ENCODE results near the gene CD300C. TPM values are rescaled to one million over a fixed set of nuclear protein-coding genes. Genes with fewer than 3 reads are reported as not detected.

Gene CD300C
- total RNA-seq, 2 experiments from 2014 or later: 0.41 to 0.50 TPM

DNA sequence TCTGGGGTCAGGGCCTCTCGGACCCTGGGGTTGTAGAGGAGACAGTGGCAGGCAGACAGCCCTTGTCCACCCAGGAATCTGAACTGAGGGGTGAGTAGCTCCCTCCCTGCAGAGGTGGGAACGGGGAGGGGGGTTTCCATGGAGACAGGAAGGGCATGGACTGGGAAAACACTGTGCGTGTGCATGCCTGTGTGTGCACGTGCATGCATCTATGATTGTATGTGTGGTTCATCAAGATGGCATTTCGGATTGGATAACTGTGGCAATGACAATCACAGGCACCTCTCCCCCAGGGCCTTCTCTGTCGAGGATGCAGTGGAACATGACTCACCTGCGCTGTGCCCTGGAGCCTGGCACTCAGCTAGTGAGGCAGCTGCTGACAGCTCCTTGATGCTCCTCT lies 6.1 kb upstream of the CD300C start:
- CTCF ChIA-PET: no interaction called here
- H3K9me3 Mint-ChIP-seq: no peaks in the 10 kb centered on the region
- no peak overlapping the region for H3K4me3 Mint-ChIP-seq
- H3K27ac Mint-ChIP-seq: no peak overlapping the region
- Histone ChIP-seq H3K4me3 (ENCODE audit: low read length) (no peak overlapping the region), H3K27ac (ENCODE audit: low read depth in 1 of 2, low read length in 2 of 2) (no peak overlapping the region), H3K27me3 (ENCODE audit: control insufficient read depth in 1 of 2, insufficient read depth in 2 of 2, low read length in 2 of 2) (peaks cover 0 to 3% of the 10 kb centered on the region in 2 experiments), H3K4me1 (ENCODE audit: insufficient read depth, low read length) (no peaks in the 10 kb centered on the region), H3K9me3 (ENCODE audit: control insufficient read depth in 1 of 2, insufficient read depth in 1 of 2, low read length in 2 of 2) (no peaks in the 10 kb centered on the region), H3K36me3 (ENCODE audit: insufficient read depth, low read length) (no peaks in the 10 kb centered on the region)
- intact Hi-C loops (cut with DNase I, micrococcal nuclease): no loop called here
- peaks cover 13% of the 10 kb centered on the region for H3K4me1 Mint-ChIP-seq (ENCODE audit: low read depth)
- TF ChIP-seq, protein P1, sequence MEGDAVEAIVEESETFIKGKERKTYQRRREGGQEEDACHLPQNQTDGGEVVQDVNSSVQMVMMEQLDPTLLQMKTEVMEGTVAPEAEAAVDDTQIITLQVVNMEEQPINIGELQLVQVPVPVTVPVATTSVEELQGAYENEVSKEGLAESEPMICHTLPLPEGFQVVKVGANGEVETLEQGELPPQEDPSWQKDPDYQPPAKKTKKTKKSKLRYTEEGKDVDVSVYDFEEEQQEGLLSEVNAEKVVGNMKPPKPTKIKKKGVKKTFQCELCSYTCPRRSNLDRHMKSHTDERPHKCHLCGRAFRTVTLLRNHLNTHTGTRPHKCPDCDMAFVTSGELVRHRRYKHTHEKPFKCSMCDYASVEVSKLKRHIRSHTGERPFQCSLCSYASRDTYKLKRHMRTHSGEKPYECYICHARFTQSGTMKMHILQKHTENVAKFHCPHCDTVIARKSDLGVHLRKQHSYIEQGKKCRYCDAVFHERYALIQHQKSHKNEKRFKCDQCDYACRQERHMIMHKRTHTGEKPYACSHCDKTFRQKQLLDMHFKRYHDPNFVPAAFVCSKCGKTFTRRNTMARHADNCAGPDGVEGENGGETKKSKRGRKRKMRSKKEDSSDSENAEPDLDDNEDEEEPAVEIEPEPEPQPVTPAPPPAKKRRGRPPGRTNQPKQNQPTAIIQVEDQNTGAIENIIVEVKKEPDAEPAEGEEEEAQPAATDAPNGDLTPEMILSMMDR (IDR thresholded peaks at IDR 0.05): no peak
- DNase-seq (no peak), ATAC-seq (ENCODE audit: poor library complexity) (no peak)
- H3K36me3 Mint-ChIP-seq (ENCODE audit: low read depth): no peaks in the 10 kb centered on the region
- no peaks in the 10 kb centered on the region for H3K27me3 Mint-ChIP-seq
- POLR2A ChIA-PET: no interaction called here

DNA sequence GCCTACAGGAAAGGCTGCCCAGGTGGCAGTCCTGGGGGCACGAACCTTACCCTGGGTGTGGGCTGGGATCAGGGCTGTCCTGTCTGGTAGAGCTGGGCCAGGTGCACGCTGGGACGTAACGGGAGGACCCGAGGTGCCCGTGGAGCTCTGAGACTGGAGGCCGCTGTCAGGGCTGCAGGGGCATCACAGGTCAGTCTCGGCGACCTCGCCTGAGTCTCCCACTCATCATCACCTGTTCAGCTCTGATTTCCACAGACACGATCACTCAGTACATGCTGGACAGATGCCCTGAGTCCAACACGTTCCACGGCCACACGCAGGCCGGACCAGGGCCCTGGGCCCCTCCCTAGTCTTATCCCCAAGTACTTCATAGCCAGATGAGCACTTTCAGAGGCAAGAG lies 4.7 kb upstream of the CD300C start:
- POLR2A ChIA-PET: no interaction called here
- no peak overlapping the region for H3K27ac Mint-ChIP-seq
- H3K9me3 ChIP-seq (ENCODE audit: control insufficient read depth in 1 of 2, insufficient read depth in 1 of 2, low read length in 2 of 2): no peaks in the 10 kb centered on the region

DNA sequence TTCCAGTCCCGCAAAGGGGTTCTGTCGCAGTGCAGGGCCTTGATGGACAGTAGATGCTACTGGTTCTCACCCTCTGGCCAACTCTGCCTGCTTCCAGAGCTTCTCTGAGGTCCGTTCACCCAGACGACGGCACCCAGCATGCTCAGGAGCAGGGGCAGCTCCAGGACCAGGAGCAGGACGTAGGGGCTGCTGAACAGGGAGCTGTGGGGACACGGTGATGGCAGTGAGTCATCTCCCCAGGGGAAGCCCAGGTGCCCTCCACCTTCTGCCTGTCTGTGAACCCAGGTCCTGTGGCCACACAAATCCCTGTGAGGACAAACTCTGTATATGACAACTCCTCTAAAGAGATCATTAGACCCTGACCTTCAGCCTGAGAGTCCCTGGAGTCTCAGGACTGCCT lies 3.4 kb upstream of the CD300C start:
- ATAC-seq (ENCODE audit: poor library complexity) (no peak), DNase-seq (no peak)
- TF ChIP-seq, protein P1 (IDR thresholded peaks at IDR 0.05): no peak
- no peak overlapping the region for H3K27ac Mint-ChIP-seq
- no peaks in the 10 kb centered on the region for H3K9me3 ChIP-seq (ENCODE audit: control insufficient read depth in 1 of 2, insufficient read depth in 1 of 2, low read length in 2 of 2)
- intact Hi-C loops (cut with DNase I, micrococcal nuclease): no loop called here
- ChIA-PET CTCF (no interaction called here), POLR2A (no interaction called here)
- no peak overlapping the region for H3K4me3 Mint-ChIP-seq
- no peaks in the 10 kb centered on the region for H3K36me3 Mint-ChIP-seq (ENCODE audit: low read depth)
- no peaks in the 10 kb centered on the region for H3K9me3 Mint-ChIP-seq
- peaks cover 0 to 3% of the 10 kb centered on the region in 2 experiments for H3K27me3 ChIP-seq (ENCODE audit: control insufficient read depth in 1 of 2, insufficient read depth in 2 of 2, low read length in 2 of 2)
- H3K4me3 ChIP-seq (ENCODE audit: low read length): no peak overlapping the region
- H3K36me3 ChIP-seq (ENCODE audit: insufficient read depth, low read length): no peaks in the 10 kb centered on the region
- peaks cover 5% of the 10 kb centered on the region for H3K4me1 Mint-ChIP-seq (ENCODE audit: low read depth)
- no peak overlapping the region for H3K27ac ChIP-seq (ENCODE audit: low read depth in 1 of 2, low read length in 2 of 2)
- H3K27me3 Mint-ChIP-seq: no peaks in the 10 kb centered on the region
- H3K4me1 ChIP-seq (ENCODE audit: insufficient read depth, low read length): no peaks in the 10 kb centered on the region

More for the DNA sequence above, 4.7 kb upstream of the CD300C start:
- Mint-ChIP-seq H3K27me3 (no peaks in the 10 kb centered on the region), H3K4me3 (no peak overlapping the region), H3K36me3 (ENCODE audit: low read depth) (no peaks in the 10 kb centered on the region), H3K4me1 (ENCODE audit: low read depth) (peaks cover 5% of the 10 kb centered on the region), H3K9me3 (no peaks in the 10 kb centered on the region)
- no peaks in the 10 kb centered on the region for H3K36me3 ChIP-seq (ENCODE audit: insufficient read depth, low read length)
- CTCF ChIA-PET: no interaction called here
- no peak overlapping the region for H3K4me3 ChIP-seq (ENCODE audit: low read length)
- H3K27me3 ChIP-seq (ENCODE audit: control insufficient read depth in 1 of 2, insufficient read depth in 2 of 2, low read length in 2 of 2): peaks cover 0 to 3% of the 10 kb centered on the region in 2 experiments
- no peak for DNase-seq
- H3K4me1 ChIP-seq (ENCODE audit: insufficient read depth, low read length): no peaks in the 10 kb centered on the region
- intact Hi-C loops (cut with DNase I, micrococcal nuclease): no loop called here
- TF ChIP-seq, protein P1 (IDR thresholded peaks at IDR 0.05): no peak
- H3K27ac ChIP-seq (ENCODE audit: low read depth in 1 of 2, low read length in 2 of 2): no peak overlapping the region
- no peak for ATAC-seq (ENCODE audit: poor library complexity)

All from CD4-positive, alpha-beta T cell (primary cell).